HFF-Myc (cell line): ENCODE measurements around the gene LYPD4.

ENCODE experiments used
- DNase-seq: peaks from one replicate; pipeline ENCODE4 v3.0.0-alpha.2; 2011; ENCODE audit warnings: low read depth; ENCODE audit errors: extremely low read depth
- H3K4me3 ChIP-seq: replicated peaks from 2 replicates; pipeline ENCODE4 v1.5.1; 2011; ENCODE audit warnings: low read depth, mild to moderate bottlenecking, control low read depth, low read length
- TF ChIP-seq, protein P1 (sequence below): IDR thresholded peaks from 2 replicates; pipeline ENCODE4 v1.5.1; 2012; ENCODE audit warnings: mild to moderate bottlenecking, low read depth, low read length, control low read depth; ENCODE audit errors: missing control alignments

LYPD4 gene

DNA sequence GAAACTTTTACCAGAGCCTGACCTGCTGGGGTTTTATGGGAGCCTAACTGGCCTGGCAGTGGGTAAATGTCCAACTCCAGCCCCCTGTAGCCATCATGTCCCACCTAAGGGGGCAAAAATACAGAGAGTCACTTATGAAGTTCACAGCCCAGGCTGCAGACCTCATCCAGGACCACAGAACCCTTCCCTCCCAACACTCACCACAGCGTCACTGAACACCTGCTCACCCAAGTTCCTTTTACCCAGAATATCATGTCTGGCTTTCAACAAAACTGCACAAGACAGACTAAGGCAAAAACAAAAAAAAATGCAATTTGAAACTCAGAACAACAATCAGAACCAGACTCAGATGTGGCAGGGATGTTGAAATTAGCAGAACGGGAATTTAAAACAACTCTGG, 41.7 kb downstream of the LYPD4 start:
- TF ChIP-seq, protein P1, sequence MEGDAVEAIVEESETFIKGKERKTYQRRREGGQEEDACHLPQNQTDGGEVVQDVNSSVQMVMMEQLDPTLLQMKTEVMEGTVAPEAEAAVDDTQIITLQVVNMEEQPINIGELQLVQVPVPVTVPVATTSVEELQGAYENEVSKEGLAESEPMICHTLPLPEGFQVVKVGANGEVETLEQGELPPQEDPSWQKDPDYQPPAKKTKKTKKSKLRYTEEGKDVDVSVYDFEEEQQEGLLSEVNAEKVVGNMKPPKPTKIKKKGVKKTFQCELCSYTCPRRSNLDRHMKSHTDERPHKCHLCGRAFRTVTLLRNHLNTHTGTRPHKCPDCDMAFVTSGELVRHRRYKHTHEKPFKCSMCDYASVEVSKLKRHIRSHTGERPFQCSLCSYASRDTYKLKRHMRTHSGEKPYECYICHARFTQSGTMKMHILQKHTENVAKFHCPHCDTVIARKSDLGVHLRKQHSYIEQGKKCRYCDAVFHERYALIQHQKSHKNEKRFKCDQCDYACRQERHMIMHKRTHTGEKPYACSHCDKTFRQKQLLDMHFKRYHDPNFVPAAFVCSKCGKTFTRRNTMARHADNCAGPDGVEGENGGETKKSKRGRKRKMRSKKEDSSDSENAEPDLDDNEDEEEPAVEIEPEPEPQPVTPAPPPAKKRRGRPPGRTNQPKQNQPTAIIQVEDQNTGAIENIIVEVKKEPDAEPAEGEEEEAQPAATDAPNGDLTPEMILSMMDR: no peak
- DNase-seq: no peak

DNA sequence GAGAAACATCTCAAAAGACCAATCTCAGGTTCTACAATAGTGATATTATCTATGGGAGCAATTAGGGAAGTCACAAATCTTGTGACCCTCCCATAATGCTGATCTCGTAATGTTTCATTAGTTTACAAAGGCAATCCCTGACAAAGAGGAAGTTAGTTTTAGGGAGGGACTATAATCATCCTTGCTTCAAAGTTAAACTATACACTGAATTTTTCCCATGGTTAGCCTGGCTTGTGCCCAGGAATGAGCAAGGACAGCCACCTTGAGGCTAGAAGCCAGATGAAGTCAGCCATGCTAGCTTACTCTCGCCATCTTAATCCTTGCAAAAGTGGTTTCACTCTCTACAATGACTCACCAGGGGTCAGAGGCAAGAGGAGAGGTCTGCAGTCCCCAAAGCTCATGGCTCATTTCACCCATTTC, 42.7 kb downstream of the LYPD4 start:
- no peak overlapping the region for H3K4me3 ChIP-seq
- no peak for DNase-seq
- TF ChIP-seq, protein P1: no peak

More for the DNA sequence above, 41.7 kb downstream of the LYPD4 start:
- H3K4me3 ChIP-seq: no peak overlapping the region

DNA sequence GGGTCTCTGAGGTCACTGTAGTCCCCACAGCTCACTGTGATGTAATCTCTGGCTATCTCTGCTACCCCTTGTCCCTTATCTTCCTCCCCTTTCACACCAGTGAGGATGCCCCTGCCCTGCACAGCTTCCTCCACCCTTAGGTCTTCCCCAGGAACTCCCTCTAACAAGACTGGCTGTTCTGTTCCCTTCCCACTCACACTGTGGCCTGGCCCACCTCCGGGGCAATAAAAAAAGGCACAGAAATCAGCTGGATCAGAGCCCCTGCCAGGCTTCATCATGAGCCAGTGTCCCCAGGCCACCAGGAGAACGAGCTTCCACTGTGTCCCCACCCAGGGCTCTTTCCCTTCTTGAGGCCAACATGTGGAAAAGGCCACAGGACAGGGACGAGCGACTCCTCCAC, 43.5 kb downstream of the LYPD4 start:
- no peak overlapping the region for H3K4me3 ChIP-seq
- TF ChIP-seq, protein P1: no peak
- DNase-seq: no peak

DNA sequence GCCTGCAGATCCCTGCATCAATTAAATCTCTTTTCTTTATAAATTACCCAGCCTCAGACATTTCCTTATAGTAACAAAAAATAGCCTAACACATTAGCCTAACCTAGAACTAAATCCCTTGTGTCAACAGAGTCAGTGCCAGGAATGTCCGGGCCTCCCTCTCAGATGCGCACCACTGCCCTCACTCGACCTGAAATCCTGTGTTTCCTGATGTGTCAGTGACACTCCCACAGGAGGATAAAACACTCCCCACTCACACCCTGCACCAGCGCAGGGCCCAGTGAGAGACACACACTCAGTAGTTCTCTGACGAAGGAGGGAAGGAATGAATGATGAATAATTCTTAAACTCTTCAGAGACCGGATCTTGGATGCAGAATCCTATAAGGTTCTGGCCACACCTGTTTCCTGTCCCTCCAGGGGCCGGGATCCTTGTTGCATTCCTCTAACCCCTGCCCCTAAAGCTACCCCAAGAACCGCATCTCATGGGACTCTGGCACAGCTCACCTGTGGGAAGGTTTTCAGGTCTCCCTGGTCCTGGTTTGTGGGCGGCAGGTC, 45.0 kb downstream of the LYPD4 start:
- TF ChIP-seq, protein P1: no peak
- DNase-seq: no peak
- H3K4me3 ChIP-seq: no peak overlapping the region

DNA sequence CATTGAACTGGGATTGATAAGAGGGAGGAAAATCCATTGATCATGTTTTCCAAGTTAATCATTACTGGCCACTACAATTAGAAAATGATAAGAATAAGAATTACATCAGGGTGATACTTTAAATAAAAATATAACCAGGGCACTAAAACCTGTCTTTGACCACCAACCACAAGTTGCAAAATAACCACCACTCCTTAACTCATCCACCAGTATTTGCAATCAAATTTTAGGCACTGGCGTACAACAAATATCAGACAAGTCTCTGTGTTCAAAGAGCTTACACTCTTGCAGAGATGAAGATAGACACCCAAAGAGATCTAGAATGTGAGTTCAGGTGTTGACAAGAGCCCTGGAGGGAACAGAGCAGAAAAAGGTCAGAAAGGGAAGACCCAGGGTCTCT, 47.6 kb downstream of the LYPD4 start:
- TF ChIP-seq, protein P1: no peak
- no peak for DNase-seq
- no peak overlapping the region for H3K4me3 ChIP-seq

DNA sequence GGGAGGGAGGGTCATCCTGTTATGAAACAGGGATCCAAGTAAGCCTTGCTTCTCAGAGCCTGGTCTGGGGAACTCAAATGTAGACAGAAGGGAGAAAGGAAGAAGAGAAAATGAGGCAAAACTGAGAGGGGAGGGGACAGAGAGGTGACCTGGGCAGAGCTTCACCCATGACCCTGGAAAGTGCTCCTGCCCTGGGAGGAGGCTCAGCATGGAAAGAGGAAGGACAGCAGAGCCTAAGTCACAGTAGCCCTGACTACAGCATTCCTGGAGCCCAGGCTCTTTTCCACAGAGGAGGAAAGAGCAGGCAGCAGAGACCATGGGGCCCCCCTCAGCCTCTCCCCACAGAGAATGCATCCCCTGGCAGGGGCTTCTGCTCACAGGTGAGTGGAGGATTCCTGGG, 48.1 kb downstream of the LYPD4 start, which contains the start of gene CEACAM3:
Gene CEACAM3 (plus strand): TSS at position 226 of the 400 bp plus-strand sequence. CDS start 91 bp downstream, at position 317.
- TF ChIP-seq, protein P1: no peak
- DNase-seq: no peak
- H3K4me3 ChIP-seq: no peak within 1 kb of the TSS

DNA sequence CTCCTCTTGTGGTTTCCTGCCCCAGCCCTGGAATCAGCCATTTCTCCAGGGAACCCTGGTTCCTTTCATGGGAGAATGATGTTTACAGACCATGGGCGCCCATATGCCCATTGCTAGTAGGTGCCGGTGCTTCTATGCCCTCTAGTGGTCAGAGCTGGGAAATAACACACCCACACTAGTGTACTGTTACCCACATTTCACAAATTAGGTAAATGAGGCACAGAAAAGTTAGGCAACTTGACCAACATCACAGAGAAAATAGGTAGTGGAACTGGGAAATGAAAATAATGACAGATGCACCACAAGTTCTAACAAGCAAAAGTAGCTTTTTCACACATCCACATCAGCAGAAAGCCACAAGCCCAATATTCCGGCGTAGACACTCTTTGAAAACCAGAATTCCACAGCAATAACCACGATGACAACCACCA, 49.4 kb downstream of the LYPD4 start:
- DNase-seq: no peak
- TF ChIP-seq, protein P1: peak; percentile 88
- H3K4me3 ChIP-seq: no peak overlapping the region
